PC-3 (cell line): ENCODE data around the gene OR6V1.

Experiments
- EZH2 ChIP-seq: fragments of 300-600 bp; sonication (generic); IDR thresholded peaks from one replicate; pipeline ENCODE4 v1.6.1; 2017; ENCODE audit warnings: antibody characterized with exemption, mild to moderate bottlenecking, low read length; ENCODE audit not compliant: unreplicated experiment
- TF ChIP-seq, protein P1 (sequence below): fragments of 300-600 bp; sonication (generic); conservative IDR thresholded peaks from 2 replicates; pipeline ENCODE4 v1.5.1; 2017; ENCODE audit warnings: antibody characterized with exemption, low read depth, mild to moderate bottlenecking, low read length

DNA sequence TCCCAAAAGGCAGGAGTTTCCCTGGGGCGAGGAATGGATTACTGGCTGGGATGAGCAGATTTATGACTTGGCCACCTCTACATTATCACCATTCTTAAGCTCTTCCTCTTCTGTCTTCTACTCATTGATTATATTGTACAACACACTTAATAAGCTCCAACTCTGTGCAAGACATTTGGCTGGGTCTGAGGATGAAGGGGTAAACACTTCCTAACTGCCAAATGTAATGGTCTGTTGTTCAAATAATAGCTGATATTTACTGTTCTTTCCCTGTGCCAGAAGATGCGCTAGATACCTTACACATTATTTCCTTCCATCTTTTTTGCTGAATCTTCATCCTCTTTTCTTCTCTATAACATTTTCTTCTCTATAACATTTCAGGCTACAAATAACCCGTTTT is 11.6 kb downstream of the OR6V1 start:
- no peak for TF ChIP-seq EZH2
- TF ChIP-seq, protein P1, sequence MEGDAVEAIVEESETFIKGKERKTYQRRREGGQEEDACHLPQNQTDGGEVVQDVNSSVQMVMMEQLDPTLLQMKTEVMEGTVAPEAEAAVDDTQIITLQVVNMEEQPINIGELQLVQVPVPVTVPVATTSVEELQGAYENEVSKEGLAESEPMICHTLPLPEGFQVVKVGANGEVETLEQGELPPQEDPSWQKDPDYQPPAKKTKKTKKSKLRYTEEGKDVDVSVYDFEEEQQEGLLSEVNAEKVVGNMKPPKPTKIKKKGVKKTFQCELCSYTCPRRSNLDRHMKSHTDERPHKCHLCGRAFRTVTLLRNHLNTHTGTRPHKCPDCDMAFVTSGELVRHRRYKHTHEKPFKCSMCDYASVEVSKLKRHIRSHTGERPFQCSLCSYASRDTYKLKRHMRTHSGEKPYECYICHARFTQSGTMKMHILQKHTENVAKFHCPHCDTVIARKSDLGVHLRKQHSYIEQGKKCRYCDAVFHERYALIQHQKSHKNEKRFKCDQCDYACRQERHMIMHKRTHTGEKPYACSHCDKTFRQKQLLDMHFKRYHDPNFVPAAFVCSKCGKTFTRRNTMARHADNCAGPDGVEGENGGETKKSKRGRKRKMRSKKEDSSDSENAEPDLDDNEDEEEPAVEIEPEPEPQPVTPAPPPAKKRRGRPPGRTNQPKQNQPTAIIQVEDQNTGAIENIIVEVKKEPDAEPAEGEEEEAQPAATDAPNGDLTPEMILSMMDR = no peak
